ENCODE results near the gene PRKCA.

Gene PRKCA

DNA sequence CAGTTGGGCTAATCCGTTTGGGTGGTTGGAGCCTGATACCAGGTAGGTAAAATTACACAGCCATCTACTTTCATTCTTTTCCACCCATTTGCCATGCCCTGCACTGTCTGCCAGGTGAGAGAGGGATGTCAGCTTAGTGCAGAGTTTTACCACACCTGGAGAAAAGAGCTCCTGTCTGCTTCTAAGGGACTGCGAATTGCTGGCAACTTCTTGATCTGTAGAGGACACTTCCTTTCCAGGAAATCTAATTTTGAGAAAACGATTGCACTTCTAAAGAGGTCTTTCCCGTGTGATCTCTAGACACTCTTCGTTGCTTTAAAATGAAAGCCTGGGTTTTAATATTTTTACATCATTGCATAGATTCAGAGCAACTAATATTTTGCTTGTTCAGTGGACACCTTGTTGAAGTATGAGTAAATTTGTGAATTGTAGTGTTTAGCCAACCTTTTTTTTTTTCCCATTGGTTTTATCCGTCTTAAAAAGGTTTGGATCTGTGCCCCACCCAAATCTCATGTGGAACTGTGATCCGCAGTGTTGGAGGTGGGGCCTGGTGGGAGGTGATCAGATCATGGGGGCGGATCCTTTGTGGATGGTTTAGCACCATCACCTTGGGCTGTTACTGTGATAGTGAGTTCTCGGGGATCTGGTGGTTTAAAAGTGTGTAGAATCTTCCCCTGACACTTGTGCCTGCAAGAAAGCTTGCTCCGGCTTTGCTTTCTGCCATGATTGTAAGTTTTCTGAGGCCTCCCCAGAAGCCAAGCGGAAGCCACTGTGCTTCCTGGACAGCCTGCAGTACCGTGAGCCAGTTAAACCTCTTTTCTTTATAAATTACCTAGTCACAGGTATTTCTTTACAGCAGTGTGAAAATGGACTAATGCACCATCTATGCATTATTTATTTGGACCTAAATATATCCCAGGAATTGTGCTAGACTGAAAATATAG, 104.6 kb downstream of the PRKCA start:
- no peak for TF ChIP-seq ZNF8 (CRISPR knock-in tag; IDR thresholded peaks at IDR 0.05)
- ATAC-seq = no peak

GRCh38 chr17:66407864-66408263, 105.5 kb downstream of the PRKCA start:
- no peak; the same call in 2 of the 3 replicates for ATAC-seq
- TF ChIP-seq SNAI2 (CRISPR knock-in tag; IDR thresholded peaks at IDR 0.05) (peak; percentile 88; the same call in 1 of the 2 replicates), TCF4 (CRISPR knock-in tag; IDR thresholded peaks at IDR 0.05; ENCODE audit: borderline replicate concordance) (peak; percentile 90), ISL1 (CRISPR knock-in tag; IDR thresholded peaks at IDR 0.05) (peak; percentile 95), ZFP3 (CRISPR knock-in tag; IDR thresholded peaks at IDR 0.05) (peak; percentile 77), TOX (CRISPR knock-in tag; IDR thresholded peaks at IDR 0.05; ENCODE audit: borderline replicate concordance) (no peak), ZNF70 (CRISPR knock-in tag; IDR thresholded peaks at IDR 0.05) (no peak), PATZ1 (CRISPR knock-in tag; IDR thresholded peaks at IDR 0.05; ENCODE audit: borderline replicate concordance) (no peak), ESRRG (CRISPR knock-in tag; IDR thresholded peaks at IDR 0.05) (0 out of 2 replicates have a peak, but pooled peaks have one; percentile 63), RARB (CRISPR knock-in tag; IDR thresholded peaks at IDR 0.05) (no peak), ZC3H10 (CRISPR knock-in tag; IDR thresholded peaks at IDR 0.05) (no peak), ZNF565 (CRISPR knock-in tag; conservative IDR thresholded peaks at IDR 0.05; ENCODE audit: low read depth) (peak; percentile 57; the same call in 1 of the 2 replicates), PPARA (CRISPR knock-in tag; IDR thresholded peaks at IDR 0.05; ENCODE audit: borderline replicate concordance) (no peak), ZNF8 (CRISPR knock-in tag; IDR thresholded peaks at IDR 0.05) (0 out of 2 replicates have a peak, but pooled peaks have one; percentile 34), CREB5 (CRISPR knock-in tag; IDR thresholded peaks at IDR 0.05; ENCODE audit: low read depth) (peak; percentile 82)
- TF ChIP-seq, protein P1, sequence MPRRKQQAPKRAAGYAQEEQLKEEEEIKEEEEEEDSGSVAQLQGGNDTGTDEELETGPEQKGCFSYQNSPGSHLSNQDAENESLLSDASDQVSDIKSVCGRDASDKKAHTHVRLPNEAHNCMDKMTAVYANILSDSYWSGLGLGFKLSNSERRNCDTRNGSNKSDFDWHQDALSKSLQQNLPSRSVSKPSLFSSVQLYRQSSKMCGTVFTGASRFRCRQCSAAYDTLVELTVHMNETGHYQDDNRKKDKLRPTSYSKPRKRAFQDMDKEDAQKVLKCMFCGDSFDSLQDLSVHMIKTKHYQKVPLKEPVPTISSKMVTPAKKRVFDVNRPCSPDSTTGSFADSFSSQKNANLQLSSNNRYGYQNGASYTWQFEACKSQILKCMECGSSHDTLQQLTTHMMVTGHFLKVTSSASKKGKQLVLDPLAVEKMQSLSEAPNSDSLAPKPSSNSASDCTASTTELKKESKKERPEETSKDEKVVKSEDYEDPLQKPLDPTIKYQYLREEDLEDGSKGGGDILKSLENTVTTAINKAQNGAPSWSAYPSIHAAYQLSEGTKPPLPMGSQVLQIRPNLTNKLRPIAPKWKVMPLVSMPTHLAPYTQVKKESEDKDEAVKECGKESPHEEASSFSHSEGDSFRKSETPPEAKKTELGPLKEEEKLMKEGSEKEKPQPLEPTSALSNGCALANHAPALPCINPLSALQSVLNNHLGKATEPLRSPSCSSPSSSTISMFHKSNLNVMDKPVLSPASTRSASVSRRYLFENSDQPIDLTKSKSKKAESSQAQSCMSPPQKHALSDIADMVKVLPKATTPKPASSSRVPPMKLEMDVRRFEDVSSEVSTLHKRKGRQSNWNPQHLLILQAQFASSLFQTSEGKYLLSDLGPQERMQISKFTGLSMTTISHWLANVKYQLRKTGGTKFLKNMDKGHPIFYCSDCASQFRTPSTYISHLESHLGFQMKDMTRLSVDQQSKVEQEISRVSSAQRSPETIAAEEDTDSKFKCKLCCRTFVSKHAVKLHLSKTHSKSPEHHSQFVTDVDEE (CRISPR knock-in tag; IDR thresholded peaks at IDR 0.05) = peak; percentile 99
- TF ChIP-seq, protein P2, sequence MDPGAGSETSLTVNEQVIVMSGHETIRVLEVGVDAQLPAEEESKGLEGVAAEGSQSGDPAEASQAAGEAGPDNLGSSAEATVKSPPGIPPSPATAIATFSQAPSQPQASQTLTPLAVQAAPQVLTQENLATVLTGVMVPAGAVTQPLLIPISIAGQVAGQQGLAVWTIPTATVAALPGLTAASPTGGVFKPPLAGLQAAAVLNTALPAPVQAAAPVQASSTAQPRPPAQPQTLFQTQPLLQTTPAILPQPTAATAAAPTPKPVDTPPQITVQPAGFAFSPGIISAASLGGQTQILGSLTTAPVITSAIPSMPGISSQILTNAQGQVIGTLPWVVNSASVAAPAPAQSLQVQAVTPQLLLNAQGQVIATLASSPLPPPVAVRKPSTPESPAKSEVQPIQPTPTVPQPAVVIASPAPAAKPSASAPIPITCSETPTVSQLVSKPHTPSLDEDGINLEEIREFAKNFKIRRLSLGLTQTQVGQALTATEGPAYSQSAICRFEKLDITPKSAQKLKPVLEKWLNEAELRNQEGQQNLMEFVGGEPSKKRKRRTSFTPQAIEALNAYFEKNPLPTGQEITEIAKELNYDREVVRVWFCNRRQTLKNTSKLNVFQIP (CRISPR knock-in tag; IDR thresholded peaks at IDR 0.05; ENCODE audit: borderline replicate concordance, low read depth) = no peak; the same call in 1 of the 2 replicates
- TF ChIP-seq, protein P3, sequence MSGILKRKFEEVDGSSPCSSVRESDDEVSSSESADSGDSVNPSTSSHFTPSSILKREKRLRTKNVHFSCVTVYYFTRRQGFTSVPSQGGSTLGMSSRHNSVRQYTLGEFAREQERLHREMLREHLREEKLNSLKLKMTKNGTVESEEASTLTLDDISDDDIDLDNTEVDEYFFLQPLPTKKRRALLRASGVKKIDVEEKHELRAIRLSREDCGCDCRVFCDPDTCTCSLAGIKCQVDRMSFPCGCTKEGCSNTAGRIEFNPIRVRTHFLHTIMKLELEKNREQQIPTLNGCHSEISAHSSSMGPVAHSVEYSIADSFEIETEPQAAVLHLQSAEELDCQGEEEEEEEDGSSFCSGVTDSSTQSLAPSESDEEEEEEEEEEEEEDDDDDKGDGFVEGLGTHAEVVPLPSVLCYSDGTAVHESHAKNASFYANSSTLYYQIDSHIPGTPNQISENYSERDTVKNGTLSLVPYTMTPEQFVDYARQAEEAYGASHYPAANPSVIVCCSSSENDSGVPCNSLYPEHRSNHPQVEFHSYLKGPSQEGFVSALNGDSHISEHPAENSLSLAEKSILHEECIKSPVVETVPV (CRISPR knock-in tag; IDR thresholded peaks at IDR 0.05) = peak; percentile 79; the same call in 1 of the 2 replicates

DNA sequence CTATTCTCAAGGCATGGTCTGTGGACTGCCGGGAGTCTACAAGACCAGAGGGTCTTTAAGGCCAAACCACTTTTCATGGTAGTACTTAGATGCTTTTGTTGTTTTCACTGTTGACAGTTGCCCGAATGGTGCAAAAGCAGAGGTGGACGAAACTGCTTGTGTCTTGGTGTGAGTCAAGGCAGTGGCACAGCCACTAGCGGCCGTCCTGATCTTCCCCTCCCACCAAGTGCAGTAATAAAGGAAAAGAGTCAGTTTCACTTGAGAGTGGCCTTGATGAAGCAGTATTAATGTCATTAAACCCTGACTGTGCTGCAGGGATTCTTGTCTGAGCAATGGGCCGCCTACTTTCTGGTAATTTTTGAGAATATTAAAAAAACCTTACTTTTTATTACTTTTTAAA, 109.1 kb downstream of the PRKCA start:
- ATAC-seq = no peak
- TF ChIP-seq ESRRG (CRISPR knock-in tag; IDR thresholded peaks at IDR 0.05) (no peak), ISL1 (CRISPR knock-in tag; IDR thresholded peaks at IDR 0.05) (no peak), ZFP3 (CRISPR knock-in tag; IDR thresholded peaks at IDR 0.05) (no peak), TCF4 (CRISPR knock-in tag; IDR thresholded peaks at IDR 0.05; ENCODE audit: borderline replicate concordance) (no peak), GLIS3 (CRISPR knock-in tag; IDR thresholded peaks at IDR 0.05) (no peak), ZC3H10 (CRISPR knock-in tag; IDR thresholded peaks at IDR 0.05) (no peak), PATZ1 (CRISPR knock-in tag; IDR thresholded peaks at IDR 0.05; ENCODE audit: borderline replicate concordance) (no peak), SNAI2 (CRISPR knock-in tag; IDR thresholded peaks at IDR 0.05) (no peak), ZNF565 (CRISPR knock-in tag; conservative IDR thresholded peaks at IDR 0.05; ENCODE audit: low read depth) (no peak)
- TF ChIP-seq, protein P1 (CRISPR knock-in tag; IDR thresholded peaks at IDR 0.05) = no peak
- TF ChIP-seq, protein P3 (CRISPR knock-in tag; IDR thresholded peaks at IDR 0.05) = no peak
